GM18873 (cell line): ENCODE measurements around the gene PRKCB.
A peak's percentile ranks its signal among the peaks of the same experiment; 100 is the strongest.
"Not testable (repeated sequence)": the region's sequence is repeated elsewhere in the genome, so short reads cannot be mapped to it uniquely, and the experiment has no call there.

Experiments
- ATAC-seq: cut with Tn5 transposase; IDR thresholded peaks from one replicate; pipeline ENCODE4 v1.9.1; 2021; ENCODE audit warnings: mild to moderate bottlenecking, moderate library complexity, moderate number of reproducible peaks; ENCODE audit not compliant: unreplicated experiment, low FRiP score

PRKCB gene

DNA sequence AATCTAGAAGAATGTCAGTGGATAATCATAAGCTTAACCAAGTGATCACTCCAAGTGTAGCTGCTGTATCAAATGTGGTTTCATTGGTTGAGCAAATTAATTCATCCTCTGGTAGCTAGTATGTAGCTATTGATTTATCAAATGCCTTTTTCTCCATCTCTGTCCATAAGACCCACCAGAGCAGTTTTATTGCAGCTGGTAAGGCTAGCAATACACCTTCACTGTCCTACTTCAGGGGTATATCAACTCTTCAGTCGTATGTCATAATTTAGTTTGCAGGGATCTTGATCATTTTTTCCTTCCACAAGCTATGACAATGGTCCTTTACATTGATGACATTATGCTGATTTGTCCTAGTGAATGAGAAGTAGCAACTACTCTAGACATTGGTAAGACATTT, 158.8 kb downstream of the PRKCB start:
- ATAC-seq, result no peak

DNA sequence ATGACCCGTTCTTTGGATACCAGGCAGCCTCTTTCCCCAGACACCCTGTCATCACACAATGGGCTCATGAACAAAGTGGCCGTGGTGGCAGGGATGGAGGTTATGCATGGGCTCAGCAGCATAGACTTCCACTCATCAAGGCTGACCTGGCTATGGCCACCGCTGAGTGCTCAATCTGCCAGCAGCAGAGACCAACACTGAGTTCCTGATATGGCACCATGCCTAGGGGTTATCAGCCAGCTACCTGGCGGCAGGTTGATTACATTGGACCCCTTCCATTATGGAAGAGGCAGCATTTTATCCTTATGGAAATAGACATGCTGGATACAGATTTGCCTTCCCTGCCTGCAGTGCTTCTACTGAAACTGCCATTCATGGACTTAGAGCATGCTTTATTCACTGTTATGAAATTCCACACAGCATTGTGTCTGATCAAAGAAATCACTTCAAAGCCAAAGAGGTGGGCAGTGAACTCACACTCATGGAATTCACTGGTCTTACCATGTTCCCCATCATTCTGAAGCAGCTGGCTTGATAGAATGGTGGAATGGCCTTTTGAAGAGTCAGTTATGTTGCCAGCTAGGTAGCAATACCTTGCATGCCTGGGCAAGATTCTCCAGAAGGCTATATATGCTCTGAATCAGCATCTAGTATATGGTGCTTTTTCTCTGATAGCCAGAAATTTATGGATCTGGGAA, 160.6 kb downstream of the PRKCB start:
- ATAC-seq, result no peak

DNA sequence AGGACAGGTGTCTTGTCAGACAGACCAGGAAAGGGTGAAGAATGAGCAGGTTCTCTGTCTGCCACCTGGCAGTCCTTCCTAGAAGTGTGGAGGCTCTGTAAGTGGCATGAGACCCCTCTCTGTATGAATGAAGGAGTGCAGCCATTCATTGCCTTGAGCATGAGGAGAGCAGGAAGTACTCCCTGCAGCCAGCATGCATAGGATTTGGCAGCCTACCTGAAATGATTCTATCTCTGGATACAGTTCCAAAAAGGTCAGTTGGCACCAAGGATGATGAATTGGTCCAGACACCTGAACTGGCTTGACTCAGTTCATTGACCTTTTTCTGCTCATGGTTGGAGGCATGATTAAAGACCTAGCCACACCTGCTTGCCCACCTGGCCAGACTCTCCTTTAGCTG, 163.0 kb downstream of the PRKCB start:
- no peak for ATAC-seq

DNA sequence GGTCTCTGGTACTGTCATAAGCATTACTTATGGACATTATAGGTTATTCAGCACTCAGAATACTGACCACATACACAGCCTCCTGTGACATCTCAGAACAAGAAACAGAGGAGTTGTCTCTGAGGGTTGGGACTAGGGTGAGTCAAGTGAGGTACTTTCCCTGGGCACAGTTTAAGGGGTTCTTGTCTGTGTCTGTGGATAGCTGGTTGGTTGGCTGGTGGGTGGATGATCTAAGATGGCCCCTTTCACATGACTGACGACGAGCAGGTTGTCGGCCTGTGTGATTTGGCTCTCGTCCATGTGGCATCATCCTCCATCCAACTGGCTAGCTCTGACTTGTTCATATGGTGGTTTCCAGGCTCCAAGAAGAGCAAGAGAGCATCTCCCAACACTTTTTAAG, 163.9 kb downstream of the PRKCB start:
- ATAC-seq, result no peak

DNA sequence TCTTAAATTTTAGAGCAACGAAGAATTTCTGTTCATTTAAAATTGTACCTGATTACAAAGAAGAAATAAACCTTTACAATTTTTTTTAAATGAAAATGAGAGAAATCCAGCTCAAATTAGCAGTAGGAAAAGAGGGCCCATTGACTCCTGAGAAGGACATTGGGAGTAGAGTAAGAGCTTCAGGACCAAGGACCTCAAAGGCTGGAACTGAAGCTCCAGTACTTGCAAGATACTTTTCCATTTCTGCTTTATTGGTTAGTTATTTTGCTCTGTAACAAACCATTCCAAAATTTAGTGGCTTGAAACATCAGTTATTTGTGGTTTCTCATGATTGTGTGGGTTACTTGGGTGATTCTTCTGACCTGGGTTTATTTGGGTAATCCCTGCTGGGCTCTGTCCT, 165.9 kb downstream of the PRKCB start:
- no peak for ATAC-seq

GRCh38 chr16:24002619-24003018, 166.8 kb downstream of the PRKCB start:
- ATAC-seq, result no peak

DNA sequence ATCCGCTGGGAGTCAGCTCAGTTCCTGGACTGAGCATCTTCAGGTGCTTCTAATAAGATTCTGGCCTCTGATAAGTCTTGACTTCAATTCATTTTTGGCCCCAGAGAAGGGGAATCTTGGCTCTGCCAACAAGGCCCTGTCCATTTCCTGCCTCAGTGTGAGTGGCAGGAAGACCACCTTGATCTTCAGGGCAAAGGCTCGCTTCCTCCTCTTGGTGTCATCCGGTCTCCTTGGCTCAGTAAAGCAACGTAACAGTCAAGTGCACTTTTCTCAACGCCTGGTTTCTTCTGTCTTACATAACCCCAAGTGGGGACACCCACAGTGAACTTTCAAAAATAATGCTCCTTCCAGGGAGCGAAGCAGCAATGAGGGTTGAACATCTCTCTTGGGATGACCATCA, 169.8 kb downstream of the PRKCB start:
- no peak for ATAC-seq

DNA sequence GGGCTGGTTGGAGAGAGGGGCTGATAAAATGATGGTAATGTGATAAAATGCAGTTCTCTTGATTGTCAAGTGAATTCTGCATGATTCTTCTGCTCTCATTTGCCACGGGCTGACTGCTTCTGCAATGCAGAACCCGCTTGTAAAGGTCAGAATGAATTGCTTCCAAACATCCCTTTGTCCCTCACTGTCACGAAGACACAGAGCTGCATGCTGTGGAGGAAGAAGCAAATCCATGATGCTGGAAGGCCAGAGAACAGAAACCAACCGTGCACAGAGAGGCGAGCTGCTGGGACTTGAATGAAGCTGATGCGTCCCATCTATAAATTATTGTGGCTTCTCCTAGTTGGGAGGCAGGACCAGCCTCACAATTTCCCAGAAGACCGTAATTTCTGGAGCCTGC, 171.6 kb downstream of the PRKCB start:
- no peak for ATAC-seq

GRCh38 chr16:24007934-24008333, 172.2 kb downstream of the PRKCB start:
- ATAC-seq, result no peak

DNA sequence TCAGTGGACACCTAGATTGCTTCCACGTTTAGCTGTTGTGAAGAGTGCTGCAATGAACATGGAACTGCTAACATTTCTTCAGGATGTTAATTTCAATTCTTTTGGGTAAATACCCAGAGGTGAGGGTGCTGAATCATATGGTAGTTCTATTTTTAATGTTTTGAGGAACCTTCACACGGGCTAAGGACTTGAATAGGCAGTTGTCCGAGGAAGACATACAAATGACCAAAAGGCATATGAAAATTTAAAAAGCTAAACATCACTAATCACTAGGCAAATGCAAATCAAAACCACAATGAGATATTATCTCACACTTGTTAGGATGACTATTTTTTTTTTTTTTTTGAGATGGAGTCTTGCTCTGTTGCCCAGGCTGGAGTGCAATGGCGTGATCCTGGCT, 173.3 kb downstream of the PRKCB start:
- ATAC-seq, result no peak

- ATAC-seq, result no peak
These were observed 174.2 kb downstream of the PRKCB start for GRCh38 chr16:24009955-24010354.

- no peak for ATAC-seq
These were observed 174.8 kb downstream of the PRKCB start for GRCh38 chr16:24010440-24011089.

DNA sequence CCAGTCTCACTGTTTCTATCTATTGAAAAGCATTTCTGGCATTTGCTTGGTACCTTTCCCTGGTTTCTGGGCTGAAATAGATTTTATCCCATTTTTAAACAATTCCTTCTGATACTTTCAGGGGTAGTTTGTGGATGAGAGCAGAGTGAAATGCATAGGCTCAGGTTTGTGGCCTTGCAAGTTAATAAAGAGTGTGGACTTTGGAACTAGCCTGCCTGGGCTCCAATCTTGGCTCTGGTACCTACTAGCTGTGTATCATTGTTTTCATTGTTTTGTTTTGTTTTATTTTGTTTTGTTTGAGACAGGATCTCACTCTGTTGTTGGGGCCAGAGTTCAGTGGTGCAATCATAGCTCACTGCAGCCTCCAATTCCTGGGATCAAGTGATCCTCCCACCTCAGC, 175.5 kb downstream of the PRKCB start:
- ATAC-seq, result no peak

DNA sequence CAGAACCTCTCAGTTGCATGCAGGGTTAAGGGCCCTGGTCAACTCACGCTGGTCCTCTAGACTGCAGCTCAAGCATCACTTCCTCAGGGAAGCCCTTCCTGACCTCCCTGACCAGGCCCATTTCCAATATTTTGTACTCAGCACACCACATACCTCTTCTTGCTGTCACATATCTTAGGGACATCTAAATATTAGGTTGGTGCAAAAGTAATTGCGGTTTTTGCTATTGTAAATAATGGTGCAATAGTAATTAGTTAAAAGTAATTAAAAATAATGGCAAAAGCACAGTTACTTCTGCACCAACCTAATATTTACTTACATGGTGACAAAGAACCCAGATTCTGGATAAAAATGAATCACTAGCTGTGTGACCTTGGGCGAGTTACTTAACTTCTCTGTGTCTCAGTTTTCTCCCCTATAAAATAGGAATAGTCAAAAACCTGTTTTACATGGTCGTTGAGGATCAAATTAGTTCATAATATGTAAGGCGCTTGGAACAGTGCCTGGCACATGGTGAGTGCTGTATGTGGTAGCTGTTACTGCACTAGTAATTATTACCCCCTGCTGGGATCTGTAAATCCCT, 177.4 kb downstream of the PRKCB start:
- no peak for ATAC-seq

DNA sequence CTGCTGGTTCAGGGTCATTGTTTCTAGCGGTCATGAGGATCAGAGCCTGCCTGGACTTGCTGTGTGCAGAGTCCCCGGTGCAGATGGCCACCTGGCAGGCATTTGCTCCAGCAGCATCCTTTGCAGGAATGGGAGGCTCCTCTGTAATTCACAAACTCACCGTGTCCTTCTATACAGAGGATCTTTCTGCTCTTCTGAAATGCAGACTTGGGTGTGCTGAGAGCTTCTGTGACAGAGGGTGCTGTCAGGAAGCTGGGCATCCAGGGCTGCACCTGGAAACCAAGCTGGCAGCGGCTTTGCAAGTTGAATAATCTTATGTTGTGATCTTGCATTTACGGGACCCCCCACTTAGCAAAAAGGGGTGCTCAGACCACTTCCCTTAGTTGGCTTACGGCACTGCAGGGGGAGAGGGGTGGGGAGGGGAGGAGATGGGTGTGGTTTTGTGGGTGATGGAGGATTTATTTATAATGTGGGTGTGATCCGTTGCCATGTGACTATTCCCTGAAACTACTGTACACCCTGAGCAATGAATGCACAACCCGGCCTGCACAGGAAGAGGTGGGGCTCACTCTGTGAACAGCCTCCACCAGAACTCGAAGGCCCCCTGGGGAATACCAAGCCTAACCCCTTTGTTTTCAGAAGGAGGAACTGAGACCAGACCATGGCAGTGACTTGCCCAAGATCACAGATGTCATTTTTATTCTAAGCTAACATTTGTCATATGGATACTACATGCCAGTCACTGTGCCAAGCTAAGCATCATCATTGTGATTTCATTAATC, 178.3 kb downstream of the PRKCB start:
- peak; percentile 87 for ATAC-seq

GRCh38 chr16:24014955-24015354, 179.2 kb downstream of the PRKCB start:
- ATAC-seq, result not testable (repeated sequence)

DNA sequence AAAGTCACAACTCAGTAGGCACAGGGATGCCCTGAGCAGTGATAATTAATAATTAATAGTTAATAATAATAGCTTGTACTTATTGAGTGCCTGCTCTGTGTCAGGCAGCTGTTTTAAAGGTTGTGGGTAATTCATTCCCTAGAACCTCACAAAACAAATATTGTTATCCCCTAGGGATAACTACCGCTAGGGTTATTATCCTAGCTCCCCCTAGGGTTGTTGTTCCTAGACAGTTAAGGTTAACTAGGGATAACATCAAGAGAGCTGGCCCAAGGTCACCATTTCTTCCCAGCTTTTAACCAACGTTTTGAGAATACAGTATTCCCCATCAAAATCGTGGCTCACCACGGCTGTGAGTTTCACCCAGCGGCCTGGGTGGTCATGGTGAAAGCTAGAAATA, 180.1 kb downstream of the PRKCB start:
- no peak for ATAC-seq

- ATAC-seq, result no peak
These were observed 182.7 kb downstream of the PRKCB start for GRCh38 chr16:24018485-24018884.

GRCh38 chr16:24022797-24023196, 187.0 kb downstream of the PRKCB start:
- no peak for ATAC-seq

DNA sequence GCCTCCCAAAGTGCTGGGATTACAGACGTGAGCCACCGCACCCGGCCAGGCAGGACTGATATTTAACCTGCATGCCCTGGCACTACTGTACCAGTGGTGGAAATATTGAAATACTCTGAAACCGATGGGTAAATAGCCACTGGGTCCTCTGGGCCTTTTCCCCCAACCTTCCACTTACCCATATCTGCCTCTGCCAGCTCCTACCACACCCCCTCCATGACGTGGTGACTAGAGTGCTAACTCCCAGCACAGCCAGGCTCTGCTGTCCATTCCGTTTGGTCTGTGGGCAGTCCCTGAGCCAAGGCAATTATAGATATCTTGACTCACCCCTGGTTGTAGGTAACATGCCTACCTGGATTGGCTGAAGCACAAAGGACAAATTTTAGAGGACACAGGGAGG, 187.8 kb downstream of the PRKCB start:
- ATAC-seq, result no peak

DNA sequence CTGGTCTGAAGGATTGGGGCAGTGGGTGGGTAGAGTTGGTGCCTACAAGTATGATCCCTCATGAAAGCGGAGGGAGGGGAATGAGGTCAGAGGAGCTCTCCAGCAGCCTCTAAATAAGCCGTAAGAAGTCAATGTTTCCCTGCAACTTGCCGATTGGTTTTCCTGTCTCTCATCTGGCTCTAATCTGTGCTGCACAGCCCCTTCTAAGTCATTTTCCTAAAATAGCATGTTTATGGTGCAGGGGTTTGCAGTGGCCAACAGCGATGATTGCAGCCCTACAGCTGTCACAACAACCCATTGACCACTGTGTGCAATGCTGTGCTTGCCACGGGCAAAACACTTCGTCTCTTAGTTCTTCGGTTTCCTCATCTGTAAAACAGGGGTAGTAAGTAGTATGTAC, 189.2 kb downstream of the PRKCB start:
- ATAC-seq, result no peak
